MM.1S (cell line): Measurements from ENCODE around the gene PSPN.

ENCODE experiments used
- CTCF ChIP-seq: fragments of 300-600 bp; sonication (generic); IDR thresholded peaks from 2 replicates; pipeline ENCODE4 v1.5.1; 2016; ENCODE audit warnings: antibody characterized with exemption, low read length, mixed read lengths
- EZH2 ChIP-seq: fragments of 300-600 bp; sonication (generic); optimal IDR thresholded peaks from 2 replicates; pipeline ENCODE3; 2017; ENCODE audit warnings: low read depth, mild to moderate bottlenecking, antibody characterized with exemption, low read length, mixed read lengths
- EZH2phosphoT487 ChIP-seq: fragments of 300-600 bp; sonication (generic); IDR thresholded peaks from 2 replicates; pipeline ENCODE4 v1.6.1; 2018; ENCODE audit warnings: antibody characterized with exemption, low read length

GRCh38 chr19:6409346-6409745, 33.6 kb upstream of the PSPN start:
- TF ChIP-seq CTCF (no peak), EZH2 (no peak), EZH2phosphoT487 (no peak)
